ENCODE data around the gene RAP2B. TPM values are rescaled to one million over a fixed set of nuclear protein-coding genes. Genes with fewer than 3 reads are reported as not detected.

The RAP2B gene
- total and polyA plus RNA-seq, 2 of the 13 experiments (the other 11 are each of a cell fraction or from before 2014, with no cell fraction given) = 6.4 to 7.1 TPM

DNA sequence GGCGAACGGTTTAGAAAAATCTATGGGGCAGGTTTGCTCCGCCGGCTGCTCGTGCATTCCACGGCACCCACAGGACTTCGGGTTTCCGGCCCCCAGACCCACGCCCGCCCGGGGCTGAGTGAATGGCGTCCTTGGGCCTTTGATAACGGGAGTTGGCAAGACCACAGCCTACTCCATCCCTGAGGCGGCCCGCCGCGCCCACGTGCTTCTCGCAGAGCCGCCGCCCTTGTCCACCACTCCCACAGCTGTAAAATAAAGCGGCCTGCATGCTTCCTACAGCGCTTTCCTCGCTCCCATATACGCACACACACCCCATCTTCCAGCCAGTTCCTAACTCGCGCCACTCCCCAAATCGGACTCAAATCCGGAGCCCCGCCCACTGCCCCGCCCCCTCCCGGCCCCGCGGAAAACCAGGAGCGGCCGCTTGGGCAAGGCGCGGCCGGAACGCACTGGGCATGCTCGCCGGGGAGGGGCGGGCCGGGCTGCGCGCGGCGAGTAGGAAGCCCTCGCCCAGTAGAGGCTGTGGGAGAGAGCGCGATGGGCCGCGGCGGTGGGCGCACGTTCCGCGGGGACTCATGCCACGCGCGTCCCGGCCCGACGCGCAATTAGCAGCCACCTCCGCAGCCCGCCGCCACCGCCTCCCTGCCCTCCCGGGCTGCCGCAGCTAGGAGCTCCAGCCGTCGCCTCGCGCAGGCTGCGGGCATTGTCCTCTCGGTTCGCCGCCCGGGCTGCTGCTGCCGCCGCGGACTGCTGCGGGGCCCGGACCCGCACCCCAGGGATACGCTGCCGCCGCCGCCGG lies at the start of gene RAP2B (continued):
- TF ChIP-seq NFKB2 (CRISPR knock-in tag; IDR thresholded peaks at IDR 0.05; ENCODE audit: borderline replicate concordance) (peak; percentile 90), ZNF292 (CRISPR knock-in tag; IDR thresholded peaks at IDR 0.05; ENCODE audit: borderline replicate concordance, low read depth) (no peak), RBFOX2 (IDR thresholded peaks at IDR 0.05; ENCODE audit: low read depth, low read length) (peak; percentile 92), RXRB (CRISPR knock-in tag; IDR thresholded peaks at IDR 0.05; ENCODE audit: borderline replicate concordance) (0 out of 2 replicates have a peak, but pooled peaks have one; percentile 12), FOXM1 (CRISPR knock-in tag; IDR thresholded peaks at IDR 0.05) (no peak), ZNF547 (CRISPR knock-in tag; IDR thresholded peaks at IDR 0.05) (peak; percentile 92; the same call in 1 of the 2 replicates), SRF (IDR thresholded peaks at IDR 0.05; ENCODE audit: low read depth, low read length) (no peak), POLR2AphosphoS5 (IDR thresholded peaks at IDR 0.05; ENCODE audit: low read depth, low read length) (peak; percentile 85), SRSF9 (IDR thresholded peaks at IDR 0.05; ENCODE audit: borderline replicate concordance, insufficient read depth, low read depth, low read length, poor library complexity, severe bottlenecking) (no peak), AKAP8 (CRISPR knock-in tag; IDR thresholded peaks at IDR 0.05) (0 out of 2 replicates have a peak, but pooled peaks have one; percentile 64), SP140L (CRISPR knock-in tag; IDR thresholded peaks at IDR 0.05; ENCODE audit: borderline replicate concordance) (0 out of 2 replicates have a peak, but pooled peaks have one; percentile 17), GZF1 (CRISPR knock-in tag; IDR thresholded peaks at IDR 0.05) (no peak), JARID2 (CRISPR knock-in tag; IDR thresholded peaks at IDR 0.05; ENCODE audit: insufficient replicate concordance) (no peak), RARG (CRISPR knock-in tag; IDR thresholded peaks at IDR 0.05; ENCODE audit: low read depth) (no peak), HNF4G (IDR thresholded peaks at IDR 0.05; ENCODE audit: borderline replicate concordance, low read depth, low read length) (no peak), HNF4G (CRISPR knock-in tag; IDR thresholded peaks at IDR 0.05; ENCODE audit: borderline replicate concordance, low read depth) (no peak), ZNF780A (CRISPR knock-in tag; IDR thresholded peaks at IDR 0.05) (peak; percentile 91; the same call in 1 of the 2 replicates), ATF1 (CRISPR knock-in tag; IDR thresholded peaks at IDR 0.05) (no peak), TEAD2 (CRISPR knock-in tag; IDR thresholded peaks at IDR 0.05) (peak; percentile 83; the same call in 1 of the 2 replicates), CBX1 (IDR thresholded peaks at IDR 0.05; ENCODE audit: low read depth) (peak; percentile 61), FLYWCH1 (CRISPR knock-in tag; IDR thresholded peaks at IDR 0.05) (no peak), HNRNPL (IDR thresholded peaks at IDR 0.05; ENCODE audit: low read depth, low read length) (no peak)
- TF ChIP-seq, protein P1, sequence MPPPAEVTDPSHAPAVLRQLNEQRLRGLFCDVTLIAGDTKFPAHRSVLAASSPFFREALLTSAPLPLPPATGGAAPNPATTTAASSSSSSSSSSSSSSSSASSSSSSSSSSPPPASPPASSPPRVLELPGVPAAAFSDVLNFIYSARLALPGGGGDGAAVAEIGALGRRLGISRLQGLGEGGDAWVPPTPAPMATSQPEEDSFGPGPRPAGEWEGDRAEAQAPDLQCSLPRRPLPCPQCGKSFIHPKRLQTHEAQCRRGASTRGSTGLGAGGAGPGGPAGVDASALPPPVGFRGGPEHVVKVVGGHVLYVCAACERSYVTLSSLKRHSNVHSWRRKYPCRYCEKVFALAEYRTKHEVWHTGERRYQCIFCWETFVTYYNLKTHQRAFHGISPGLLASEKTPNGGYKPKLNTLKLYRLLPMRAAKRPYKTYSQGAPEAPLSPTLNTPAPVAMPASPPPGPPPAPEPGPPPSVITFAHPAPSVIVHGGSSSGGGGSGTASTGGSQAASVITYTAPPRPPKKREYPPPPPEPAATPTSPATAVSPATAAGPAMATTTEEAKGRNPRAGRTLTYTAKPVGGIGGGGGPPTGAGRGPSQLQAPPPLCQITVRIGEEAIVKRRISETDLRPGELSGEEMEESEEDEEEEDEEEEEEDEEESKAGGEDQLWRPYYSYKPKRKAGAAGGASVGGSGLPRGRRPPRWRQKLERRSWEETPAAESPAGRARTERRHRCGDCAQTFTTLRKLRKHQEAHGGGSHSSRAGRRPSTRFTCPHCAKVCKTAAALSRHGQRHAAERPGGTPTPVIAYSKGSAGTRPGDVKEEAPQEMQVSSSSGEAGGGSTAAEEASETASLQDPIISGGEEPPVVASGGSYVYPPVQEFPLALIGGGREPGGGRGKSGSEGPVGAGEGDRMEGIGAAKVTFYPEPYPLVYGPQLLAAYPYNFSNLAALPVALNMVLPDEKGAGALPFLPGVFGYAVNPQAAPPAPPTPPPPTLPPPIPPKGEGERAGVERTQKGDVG (CRISPR knock-in tag; IDR thresholded peaks at IDR 0.05; ENCODE audit: borderline replicate concordance) = no peak
- TF ChIP-seq, protein P2, sequence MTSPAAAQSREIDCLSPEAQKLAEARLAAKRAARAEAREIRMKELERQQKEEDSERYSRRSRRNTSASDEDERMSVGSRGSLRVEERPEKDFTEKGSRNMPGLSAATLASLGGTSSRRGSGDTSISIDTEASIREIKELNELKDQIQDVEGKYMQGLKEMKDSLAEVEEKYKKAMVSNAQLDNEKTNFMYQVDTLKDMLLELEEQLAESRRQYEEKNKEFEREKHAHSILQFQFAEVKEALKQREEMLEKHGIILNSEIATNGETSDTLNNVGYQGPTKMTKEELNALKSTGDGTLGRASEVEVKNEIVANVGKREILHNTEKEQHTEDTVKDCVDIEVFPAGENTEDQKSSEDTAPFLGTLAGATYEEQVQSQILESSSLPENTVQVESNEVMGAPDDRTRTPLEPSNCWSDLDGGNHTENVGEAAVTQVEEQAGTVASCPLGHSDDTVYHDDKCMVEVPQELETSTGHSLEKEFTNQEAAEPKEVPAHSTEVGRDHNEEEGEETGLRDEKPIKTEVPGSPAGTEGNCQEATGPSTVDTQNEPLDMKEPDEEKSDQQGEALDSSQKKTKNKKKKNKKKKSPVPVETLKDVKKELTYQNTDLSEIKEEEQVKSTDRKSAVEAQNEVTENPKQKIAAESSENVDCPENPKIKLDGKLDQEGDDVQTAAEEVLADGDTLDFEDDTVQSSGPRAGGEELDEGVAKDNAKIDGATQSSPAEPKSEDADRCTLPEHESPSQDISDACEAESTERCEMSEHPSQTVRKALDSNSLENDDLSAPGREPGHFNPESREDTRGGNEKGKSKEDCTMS (CRISPR knock-in tag; conservative IDR thresholded peaks at IDR 0.05) = no peak
